Loucy (cell line): Measurements from ENCODE around the gene SDK2.

ENCODE experiments used
- CTCF ChIP-seq: fragments of 200-600 bp; sonication (generic); conservative IDR thresholded peaks from 2 replicates; pipeline ENCODE4 v1.5.1; 2014; ENCODE audit warnings: mild to moderate bottlenecking, antibody characterized with exemption, low read length
- EZH2phosphoT487 ChIP-seq: fragments of 200-600 bp; IDR thresholded peaks from 2 replicates; pipeline ENCODE4 v1.6.1; 2018; ENCODE audit warnings: antibody characterized with exemption, mild to moderate bottlenecking, moderate library complexity, borderline replicate concordance

- TF ChIP-seq CTCF, result no peak
- TF ChIP-seq EZH2phosphoT487, result no peak
These were observed 13.2 kb downstream of the SDK2 start for GRCh38 chr17:73630965-73631595.
